GM23248 (cell line): ENCODE data around the gene LCN6. TPM values are rescaled to one million over a fixed set of nuclear protein-coding genes. Genes with fewer than 3 reads are reported as not detected.
"Not testable (repeated sequence)": the region's sequence is repeated elsewhere in the genome, so short reads cannot be mapped to it uniquely, and the experiment has no call there.

Source experiments
- DNase-seq: peaks from one replicate; pipeline ENCODE4 v3.0.0-alpha.2; 2015
- H2AFZ ChIP-seq: fragments of 200-600 bp; sonication (generic); 2 replicates; pipeline ENCODE4 v1.6.1; 2016; ENCODE audit warnings: antibody characterized with exemption
- H3F3A ChIP-seq: fragments of 200-600 bp; sonication (generic); 2 replicates; pipeline ENCODE4 v1.6.1; 2016; ENCODE audit warnings: mild to moderate bottlenecking, antibody characterized with exemption, mixed run types; ENCODE audit not compliant: insufficient read depth
- H3K27ac ChIP-seq: fragments of 200-600 bp; sonication (generic); 2 replicates; pipeline ENCODE4 v1.5.1; 2016; ENCODE audit warnings: mild to moderate bottlenecking
- H3K27me3 ChIP-seq: fragments of 200-600 bp; sonication (generic); replicated peaks from 2 replicates; pipeline ENCODE4 v1.6.1; 2016; ENCODE audit warnings: mild to moderate bottlenecking; ENCODE audit not compliant: insufficient read depth
- H3K36me3 ChIP-seq: fragments of 200-600 bp; sonication (generic); 2 replicates; pipeline ENCODE4 v1.6.1; 2016; ENCODE audit warnings: low read depth, mild to moderate bottlenecking
- H3K4me1 ChIP-seq: fragments of 200-600 bp; sonication (generic); 2 replicates; pipeline ENCODE4 v1.6.1; 2016; ENCODE audit warnings: mild to moderate bottlenecking; ENCODE audit not compliant: insufficient read depth
- H3K4me2 ChIP-seq: fragments of 200-600 bp; sonication (generic); one replicate; pipeline ENCODE4 v1.6.1; 2016; ENCODE audit warnings: mild to moderate bottlenecking; ENCODE audit not compliant: unreplicated experiment
- H3K4me3 ChIP-seq: fragments of 200-600 bp; sonication (generic); 2 replicates; pipeline ENCODE4 v1.5.1; 2016; ENCODE audit warnings: mild to moderate bottlenecking
- H3K79me2 ChIP-seq: fragments of 200-600 bp; sonication (generic); 2 replicates; pipeline ENCODE4 v1.6.1; 2016; ENCODE audit warnings: mild to moderate bottlenecking; ENCODE audit not compliant: insufficient read depth
- H3K9ac ChIP-seq: fragments of 200-600 bp; sonication (generic); 2 replicates; pipeline ENCODE4 v1.6.1; 2016; ENCODE audit warnings: mild to moderate bottlenecking
- H3K9me2 ChIP-seq: fragments of 200-600 bp; sonication (generic); 2 replicates; pipeline ENCODE4 v1.6.1; 2016; ENCODE audit warnings: mixed run types, mild to moderate bottlenecking, moderate library complexity; ENCODE audit not compliant: insufficient read depth
- H3K9me3 ChIP-seq: fragments of 200-600 bp; sonication (generic); one replicate; pipeline ENCODE4 v1.6.1; 2017; ENCODE audit warnings: low read depth
- H4K20me1 ChIP-seq: fragments of 200-600 bp; sonication (generic); 2 replicates; pipeline ENCODE4 v1.6.0; 2016; ENCODE audit not compliant: insufficient read depth
- EZH2 ChIP-seq: fragments of 200-600 bp; sonication (generic); IDR thresholded peaks from 2 replicates; pipeline ENCODE4 v1.6.1; 2018; ENCODE audit warnings: antibody characterized with exemption, mild to moderate bottlenecking; ENCODE audit not compliant: insufficient read depth, poor library complexity, severe bottlenecking
- EZH2phosphoT487 ChIP-seq: fragments of 200-600 bp; sonication (generic); IDR thresholded peaks from 2 replicates; pipeline ENCODE4 v1.6.1; 2018; ENCODE audit warnings: antibody characterized with exemption, moderate library complexity, mild to moderate bottlenecking, low read depth; ENCODE audit not compliant: insufficient read depth
- WGBS, 2 experiments: methylation state at CpG; one replicate each; pipeline ENCODE4 v1.1.6; 2015 to 2017; ENCODE audit warnings: low lambda C conversion rate in 2 of 2, low coverage in 1 of 2; ENCODE audit errors: missing lambda C conversion rate in 2 of 2; 5-methylcytosine and 5-hydroxymethylcytosine counted together
- in situ Hi-C: fragments of 300-500 bp; cut with MboI; formaldehyde crosslinking; loops from 2 replicates; pipeline ENCODE4 v1.15.0; 2020
- polyA plus RNA-seq: library from polyadenylated mRNA; unstranded; fragments of >200 nt; fragmentation: Nextera tagmentation; extraction: Ambion mirVana; gene quantifications from 2 replicates; pipeline ENCODE4 v1.2.1, GENCODE V29; 2016
- total RNA-seq: library from RNA; depleted of rRNA; stranded (reverse); fragments of >200 nt; shearing (Covaris generic); gene quantifications from 2 replicates; pipeline ENCODE4 v1.2.3, GENCODE V29; 2014; rRNA removed

The LCN6 gene, protein sequence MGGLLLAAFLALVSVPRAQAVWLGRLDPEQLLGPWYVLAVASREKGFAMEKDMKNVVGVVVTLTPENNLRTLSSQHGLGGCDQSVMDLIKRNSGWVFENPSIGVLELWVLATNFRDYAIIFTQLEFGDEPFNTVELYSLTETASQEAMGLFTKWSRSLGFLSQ
- total RNA-seq (not detected in 2 replicates), polyA plus RNA-seq (not detected in 2 replicates)

GRCh38 chr9:136748201-136748600 is at the start of gene LCN6:
TSS of gene LCN6 (minus strand) at chr9:136748525. CDS start at chr9:136748483, 42 bp downstream.
- in situ Hi-C loops = no loop called here

GRCh38 chr9:136796775-136797347 is 48.5 kb upstream of the LCN6 start:
- H3K27ac ChIP-seq, H3K79me2 ChIP-seq, H2AFZ ChIP-seq, H3K9me2 ChIP-seq, H3K9ac ChIP-seq, H4K20me1 ChIP-seq, DNase-seq, H3K36me3 ChIP-seq, in situ Hi-C loops, H3K4me1 ChIP-seq, H3K4me2 ChIP-seq, H3K4me3 ChIP-seq, H3K9me3 ChIP-seq, H3F3A ChIP-seq: not testable (repeated sequence)
- WGBS, 2 experiments = 5 to 7% methylated on average over 10 of the region's 10 CpGs
- peaks cover 42% of the 10 kb centered on the region for H3K27me3 ChIP-seq

More at GRCh38 chr9:136748201-136748600, at the start of gene LCN6:
- TF ChIP-seq EZH2phosphoT487 (no peak), EZH2 (no peak)
- Histone ChIP-seq H3K9me2 (no peaks in the 10 kb centered on the region), H3K79me2 (no peaks in the 10 kb centered on the region), H3F3A (peaks cover 10% of the 10 kb centered on the region), H2AFZ (no peak within 1 kb of the TSS), H3K36me3 (no peaks in the 10 kb centered on the region), H4K20me1 (no peaks in the 10 kb centered on the region), H3K9ac (no peak within 1 kb of the TSS), H3K27ac (no peak within 1 kb of the TSS), H3K4me3 (no peak within 1 kb of the TSS), H3K4me1 (no peaks in the 10 kb centered on the region), H3K9me3 (no peaks in the 10 kb centered on the region), H3K27me3 (no peaks in the 10 kb centered on the region; the same call in 1 of the 2 replicates), H3K4me2 (no peak within 1 kb of the TSS)
- DNase-seq = no peak
- WGBS, 2 experiments = 57 to 63% methylated on average over 8 of the region's 8 CpGs

DNA sequence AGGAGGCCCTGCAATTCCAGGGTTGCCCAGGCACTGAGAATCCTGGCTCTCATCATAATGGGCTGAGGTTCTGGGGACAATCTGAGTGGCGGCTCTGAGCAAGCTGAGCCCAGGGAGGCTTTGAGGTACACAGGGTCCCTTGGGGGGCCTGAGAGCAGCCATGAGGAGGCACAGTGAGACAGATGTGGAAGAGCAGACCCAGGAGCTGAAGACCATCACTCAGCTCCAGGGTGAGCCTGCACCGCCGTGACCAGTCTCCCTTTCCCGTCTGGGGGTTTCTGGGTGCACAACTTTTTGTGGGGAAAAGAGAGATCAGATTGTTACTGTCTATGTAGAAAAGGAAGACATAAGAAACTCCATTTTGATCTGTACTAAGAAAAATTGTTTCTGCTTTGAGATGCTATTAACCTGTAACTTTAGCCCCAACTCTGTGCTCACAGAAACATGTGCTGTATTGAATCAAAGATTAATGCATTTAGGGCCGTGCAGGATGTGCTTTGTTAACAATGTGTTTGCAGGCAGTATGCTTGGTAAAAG is 48.0 kb upstream of the LCN6 start, which contains the start of gene CCDC183:
TSS of gene CCDC183 (plus strand) at position 101 of the 537 bp plus-strand sequence. CDS start at position 161, 60 bp downstream.
- Histone ChIP-seq H3K9me3 (no peaks in the 10 kb centered on the region), H3K36me3 (no peaks in the 10 kb centered on the region), H3K9ac (no peak within 1 kb of the TSS), H3K4me1 (peaks cover 3% of the 10 kb centered on the region; the same call in 1 of the 2 replicates), H3K27ac (no peak within 1 kb of the TSS), H3K79me2 (0 out of 2 replicates have a peak, but pooled peaks cover 5% of the 10 kb centered on the region), H2AFZ (no peak within 1 kb of the TSS), H3K4me2 (no peak within 1 kb of the TSS), H3K4me3 (no peak within 1 kb of the TSS), H3F3A (0 out of 2 replicates have a peak, but pooled peaks cover 1% of the 10 kb centered on the region), H3K9me2 (no peaks in the 10 kb centered on the region), H3K27me3 (peaks cover 37% of the 10 kb centered on the region), H4K20me1 (no peaks in the 10 kb centered on the region)
- no peak for DNase-seq
- WGBS, 2 experiments = 31 to 43% methylated on average over 5 of the region's 5 CpGs
- TF ChIP-seq EZH2 (no peak), EZH2phosphoT487 (no peak)
- in situ Hi-C loops = no loop called here

DNA sequence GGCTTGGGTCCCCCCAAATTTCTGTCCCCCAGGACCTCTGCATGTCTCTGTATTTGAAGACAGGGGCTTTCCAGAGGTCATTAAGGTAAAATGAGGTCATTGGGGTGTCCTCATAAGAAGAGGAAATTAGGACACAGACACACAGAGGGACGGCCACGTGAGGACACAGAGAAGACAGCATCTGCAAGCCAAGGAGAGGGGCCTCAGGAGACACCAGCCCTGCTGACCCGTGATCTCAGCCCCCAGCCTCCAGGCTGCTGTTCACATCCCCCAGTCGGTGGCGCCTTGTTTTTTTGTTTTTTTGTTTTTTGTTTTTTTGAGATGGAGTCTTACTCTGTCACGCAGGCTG is 46.6 kb upstream of the LCN6 start:
- Histone ChIP-seq H3K4me2 (no peak overlapping the region), H3K9me2 (no peaks in the 10 kb centered on the region), H3K79me2 (0 out of 2 replicates have a peak, but pooled peaks cover 5% of the 10 kb centered on the region), H3K4me3 (no peak overlapping the region), H3K4me1 (peaks cover 5% of the 10 kb centered on the region), H3K9me3 (no peaks in the 10 kb centered on the region), H2AFZ (no peak overlapping the region), H3K9ac (no peak overlapping the region), H4K20me1 (no peaks in the 10 kb centered on the region), H3F3A (peaks cover 4% of the 10 kb centered on the region; the same call in 1 of the 2 replicates), H3K27me3 (peaks cover 28% of the 10 kb centered on the region), H3K36me3 (no peaks in the 10 kb centered on the region), H3K27ac (no peak overlapping the region)
- DNase-seq = no peak
- WGBS, 2 experiments = 85 to 86% methylated on average over 6 of the region's 6 CpGs
- TF ChIP-seq EZH2phosphoT487 = no peak
- TF ChIP-seq EZH2 = no peak
- in situ Hi-C loops = no loop called here
